Skeletal muscle satellite cell (primary cell): Measurements from ENCODE around the gene SMYD3.

ENCODE experiments used
- H3K27me3 ChIP-seq: 2 replicates; pipeline ENCODE4 v1.7.0; 2013; ENCODE audit warnings: low read length; ENCODE audit not compliant: control insufficient read depth, insufficient read depth
- H3K36me3 ChIP-seq: 2 replicates; pipeline ENCODE4 v1.7.0; 2013; ENCODE audit warnings: mild to moderate bottlenecking, control low read depth, low read length; ENCODE audit not compliant: insufficient read depth
- H3K4me1 ChIP-seq: 2 replicates; pipeline ENCODE4 v1.7.0; 2013; ENCODE audit warnings: low read length; ENCODE audit not compliant: control insufficient read depth, insufficient read depth
- H3K4me2 ChIP-seq: 2 replicates; pipeline ENCODE4 v1.7.0; 2013; ENCODE audit warnings: mild to moderate bottlenecking, low read length
- H3K4me3 ChIP-seq: 2 replicates; pipeline ENCODE4 v1.7.0; 2013; ENCODE audit warnings: low read length
- H3K9ac ChIP-seq: 2 replicates; pipeline ENCODE4 v1.7.0; 2013; ENCODE audit warnings: mild to moderate bottlenecking, low read depth, low read length, moderate library complexity
- H3K9me3 ChIP-seq: replicated peaks from 2 replicates; pipeline ENCODE4 v1.7.0; 2013; ENCODE audit warnings: mild to moderate bottlenecking, control low read depth, low read length

Gene SMYD3

DNA sequence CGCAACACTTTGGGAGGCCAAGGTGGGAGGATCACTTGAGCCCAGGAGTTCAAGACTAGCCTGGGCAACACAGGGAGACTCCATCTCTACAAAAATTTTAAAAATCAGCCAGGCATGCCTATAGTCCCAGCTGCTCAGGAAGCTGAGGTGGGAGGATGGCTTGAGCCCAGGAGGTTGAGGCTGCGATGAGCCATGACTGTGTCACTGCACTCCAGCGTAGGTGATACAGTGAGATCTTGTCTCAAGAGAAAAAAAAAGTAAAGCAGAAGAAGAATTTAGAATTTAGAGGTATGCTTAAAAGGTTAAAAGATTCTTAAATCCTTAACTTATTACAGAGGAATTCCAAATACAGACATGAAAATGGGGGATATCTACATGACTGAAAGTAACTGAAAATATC is 79.5 kb downstream of the SMYD3 start:
- H3K4me1 ChIP-seq: peaks cover 18% of the 10 kb centered on the region
- peak overlapping the region; percentile 56 for H3K9ac ChIP-seq
- no peak overlapping the region for H3K4me3 ChIP-seq
- H3K9me3 ChIP-seq: no peaks in the 10 kb centered on the region
- H3K27me3 ChIP-seq: no peaks in the 10 kb centered on the region
- no peaks in the 10 kb centered on the region for H3K36me3 ChIP-seq
- no peak overlapping the region for H3K4me2 ChIP-seq

DNA sequence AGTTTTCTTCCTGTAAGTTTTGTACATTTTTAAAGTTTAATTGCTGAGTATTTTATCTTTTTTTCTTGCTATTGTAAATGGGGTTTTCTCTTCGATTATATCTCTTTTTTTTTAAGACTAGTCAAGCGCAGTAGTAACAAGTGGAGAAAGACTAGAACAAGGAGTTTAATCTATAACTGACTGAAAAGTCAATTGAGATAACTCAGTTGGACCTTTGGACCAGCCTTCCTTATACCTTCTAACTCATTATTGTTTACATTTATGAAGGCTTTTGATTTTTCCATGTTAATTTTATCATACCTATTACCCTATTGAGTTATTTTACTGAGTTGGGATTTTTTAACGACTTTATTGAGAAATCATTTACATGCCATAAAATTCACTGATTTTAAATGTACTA is 81.2 kb downstream of the SMYD3 start:
- H3K4me3 ChIP-seq: no peak overlapping the region
- H3K4me1 ChIP-seq: peaks cover 18% of the 10 kb centered on the region
- no peak overlapping the region for H3K4me2 ChIP-seq
- H3K9ac ChIP-seq: no peak overlapping the region
- no peaks in the 10 kb centered on the region for H3K36me3 ChIP-seq
- no peaks in the 10 kb centered on the region for H3K9me3 ChIP-seq
- no peaks in the 10 kb centered on the region for H3K27me3 ChIP-seq

DNA sequence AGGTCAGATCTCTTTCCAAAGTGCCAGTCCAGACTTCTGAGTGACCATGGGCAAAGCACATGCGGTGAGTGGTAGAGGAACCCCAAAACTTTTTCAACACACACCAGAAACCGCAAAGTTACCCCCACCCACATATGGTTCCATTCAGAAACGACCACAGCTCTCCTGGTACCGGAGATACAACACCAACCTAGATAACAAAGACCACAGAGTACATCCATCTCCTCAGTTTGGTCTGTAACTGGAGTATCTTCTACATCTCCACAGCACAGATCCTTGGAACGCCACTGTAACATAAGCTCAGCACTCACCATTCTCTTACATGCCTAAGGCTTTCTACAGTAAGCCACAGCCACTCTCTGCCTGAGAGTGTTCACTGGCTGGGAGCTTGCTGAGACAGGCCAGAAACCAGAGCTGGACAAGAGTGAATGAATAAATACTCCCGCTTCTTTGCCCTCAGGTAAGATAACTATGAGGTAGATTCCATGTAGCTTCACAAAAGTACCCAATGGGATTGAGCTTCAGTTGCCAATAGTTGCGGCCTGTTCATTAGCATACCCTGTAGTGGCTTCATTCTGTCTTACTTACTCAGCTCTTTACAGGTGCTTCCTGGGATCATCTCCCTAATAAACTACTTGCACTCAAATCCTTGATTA is 81.8 kb downstream of the SMYD3 start:
- H3K36me3 ChIP-seq: no peaks in the 10 kb centered on the region
- peaks cover 18% of the 10 kb centered on the region for H3K4me1 ChIP-seq
- no peak overlapping the region for H3K4me3 ChIP-seq
- H3K4me2 ChIP-seq: no peak overlapping the region
- H3K27me3 ChIP-seq: no peaks in the 10 kb centered on the region
- H3K9me3 ChIP-seq: no peaks in the 10 kb centered on the region
- H3K9ac ChIP-seq: no peak overlapping the region

DNA sequence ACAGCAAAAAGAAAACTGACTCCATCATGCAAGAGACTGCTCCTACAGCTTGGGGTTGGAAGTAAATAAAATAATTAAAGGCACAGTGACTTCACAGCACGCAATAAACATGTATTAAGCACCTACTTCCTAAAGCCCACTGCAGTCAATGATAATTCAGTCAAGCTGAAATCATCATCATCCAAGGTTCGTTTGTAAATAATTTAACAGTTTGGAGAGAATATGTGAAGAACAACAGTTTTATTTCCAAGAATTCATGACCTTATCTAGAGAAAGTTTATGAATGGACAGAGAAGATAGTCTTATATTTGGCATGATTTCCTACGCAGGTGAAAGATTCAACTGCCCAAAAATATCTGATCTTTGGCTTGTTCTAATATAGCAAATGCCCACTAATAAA is 86.8 kb downstream of the SMYD3 start:
- no peaks in the 10 kb centered on the region for H3K4me1 ChIP-seq
- H3K27me3 ChIP-seq: no peaks in the 10 kb centered on the region
- H3K9ac ChIP-seq: no peak overlapping the region

DNA sequence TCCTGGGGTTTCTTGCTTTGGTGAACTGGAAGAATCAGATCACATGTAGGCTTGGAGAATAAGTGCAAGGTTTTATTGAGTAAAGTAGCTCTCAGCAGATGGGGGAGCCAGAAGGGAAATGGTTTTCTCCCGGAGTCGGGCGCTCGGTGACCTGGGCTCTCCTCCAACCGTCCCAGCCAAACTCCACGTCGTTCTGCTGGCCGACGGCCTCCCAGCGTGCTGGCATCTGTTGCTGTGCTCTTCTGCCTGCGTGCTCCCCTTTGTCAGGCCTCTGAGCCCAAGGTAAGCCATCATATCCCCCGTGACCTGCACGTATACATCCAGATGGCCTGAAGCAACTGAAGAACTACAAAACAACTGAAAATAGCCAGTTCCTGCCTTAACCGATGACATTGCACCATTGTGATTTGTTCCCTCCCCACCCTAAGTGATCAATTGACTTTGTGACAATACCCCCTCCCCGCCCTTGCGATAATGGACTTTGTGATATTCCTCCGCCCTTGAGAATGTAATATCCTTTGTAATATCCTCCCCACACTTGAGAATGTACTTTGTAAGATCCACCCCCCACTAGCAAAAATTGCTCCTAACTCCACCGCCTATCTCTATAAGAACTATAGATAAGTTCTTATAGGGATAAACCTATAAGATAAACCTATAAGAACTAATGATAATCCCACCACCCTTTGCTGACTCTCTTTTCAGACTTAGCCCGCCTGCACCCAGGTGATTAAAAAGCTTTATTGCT is 88.3 kb downstream of the SMYD3 start:
- Histone ChIP-seq H3K9ac (no peak overlapping the region), H3K27me3 (no peaks in the 10 kb centered on the region), H3K9me3 (peaks cover 3% of the 10 kb centered on the region), H3K4me3 (no peak overlapping the region), H3K4me2 (no peak overlapping the region), H3K4me1 (no peaks in the 10 kb centered on the region), H3K36me3 (no peaks in the 10 kb centered on the region)

More for the DNA sequence above, 86.8 kb downstream of the SMYD3 start:
- H3K9me3 ChIP-seq: peaks cover 3% of the 10 kb centered on the region
- no peaks in the 10 kb centered on the region for H3K36me3 ChIP-seq
- no peak overlapping the region for H3K4me3 ChIP-seq
- H3K4me2 ChIP-seq: no peak overlapping the region

DNA sequence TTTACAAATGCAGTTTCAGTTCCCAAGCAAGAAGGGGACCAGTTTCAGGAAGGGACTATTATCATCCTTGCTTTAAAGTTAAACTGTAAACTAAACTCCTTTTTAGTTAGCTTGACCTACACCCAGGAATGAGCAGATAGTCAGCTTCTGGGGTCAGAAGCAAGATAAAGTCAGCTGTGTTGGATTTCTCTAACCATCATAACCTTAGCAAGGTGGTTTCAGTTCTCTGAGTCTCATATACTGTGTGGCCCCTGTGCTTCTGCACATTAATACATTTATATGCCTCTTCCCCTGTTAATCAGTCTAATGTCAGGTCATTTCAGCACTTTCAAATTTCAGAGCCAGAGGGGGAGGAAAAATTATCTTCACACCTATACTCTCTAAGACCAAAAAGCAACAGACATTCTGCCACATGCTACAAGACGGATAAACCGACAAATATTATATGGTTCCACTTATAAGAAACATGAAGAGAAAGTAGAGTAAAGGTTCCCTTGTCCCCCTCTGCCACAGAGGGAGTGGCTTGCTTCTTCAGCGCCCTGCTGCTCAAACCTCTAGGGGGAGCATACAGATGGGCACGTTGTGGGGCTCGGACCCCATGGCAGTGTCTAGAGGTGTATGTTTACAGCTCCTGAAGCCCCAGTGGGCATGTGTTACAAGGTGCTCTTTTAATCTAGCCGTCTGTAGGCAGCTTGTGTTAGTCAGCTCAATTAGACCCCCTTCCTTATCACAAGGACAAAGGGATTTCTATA is 89.1 kb downstream of the SMYD3 start:
- Histone ChIP-seq H3K36me3 (no peaks in the 10 kb centered on the region), H3K9me3 (peaks cover 3% of the 10 kb centered on the region), H3K9ac (no peak overlapping the region), H3K27me3 (no peaks in the 10 kb centered on the region), H3K4me2 (no peak overlapping the region), H3K4me3 (no peak overlapping the region), H3K4me1 (no peaks in the 10 kb centered on the region)

DNA sequence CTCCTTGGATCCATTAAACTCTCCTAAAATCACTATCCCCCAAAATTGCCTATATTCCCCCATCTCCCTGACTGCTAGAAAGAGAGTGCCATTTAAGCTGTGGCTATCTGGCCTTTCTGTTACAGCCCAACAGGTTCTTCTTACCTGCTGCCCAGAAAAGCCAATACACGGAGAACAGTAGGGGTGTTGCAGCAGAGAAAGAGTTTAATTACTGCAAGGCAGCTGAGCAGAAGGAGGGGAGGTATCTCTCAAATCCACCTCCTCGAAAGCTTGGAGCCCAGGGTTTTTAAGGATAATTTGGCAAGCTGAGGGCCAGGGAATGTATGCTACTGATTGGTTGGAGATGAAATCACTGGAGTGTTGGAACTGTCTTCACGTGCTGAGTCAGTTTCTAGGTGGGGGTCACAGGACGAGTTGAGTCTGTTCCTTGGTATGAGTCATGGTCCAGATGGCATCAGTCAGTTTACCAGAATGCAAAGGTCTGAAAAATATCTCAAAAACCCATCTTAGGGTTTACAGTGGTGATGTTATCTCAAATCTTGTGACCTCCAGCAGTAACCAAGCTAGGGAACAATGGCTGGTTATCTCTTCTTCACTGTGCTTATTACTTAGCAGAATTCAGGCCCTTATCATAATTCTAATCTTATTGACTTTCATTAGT is 89.8 kb downstream of the SMYD3 start:
- no peaks in the 10 kb centered on the region for H3K4me1 ChIP-seq

DNA sequence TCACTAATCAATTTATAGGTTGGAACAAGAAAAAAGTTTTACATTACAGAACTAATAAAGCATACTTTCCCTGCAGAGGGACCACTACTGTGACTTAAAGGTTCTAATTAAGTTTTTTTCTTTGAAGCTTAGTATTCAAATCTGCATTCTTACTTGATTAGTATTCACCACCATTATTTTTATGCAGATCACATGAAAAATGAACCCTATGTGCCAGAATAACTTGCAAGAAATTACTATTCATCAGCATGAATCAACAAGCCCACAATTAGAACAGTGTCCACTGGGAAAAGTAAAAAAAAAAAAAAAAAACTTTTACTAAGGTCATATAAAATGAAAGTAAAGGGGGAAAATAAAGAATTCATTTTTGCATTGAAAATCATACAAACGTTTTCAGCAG is 90.8 kb downstream of the SMYD3 start:
- no peaks in the 10 kb centered on the region for H3K4me1 ChIP-seq
- no peak overlapping the region for H3K4me3 ChIP-seq
- H3K9me3 ChIP-seq: peaks cover 3% of the 10 kb centered on the region
- H3K4me2 ChIP-seq: no peak overlapping the region
- no peaks in the 10 kb centered on the region for H3K27me3 ChIP-seq
- no peak overlapping the region for H3K9ac ChIP-seq
- no peaks in the 10 kb centered on the region for H3K36me3 ChIP-seq

More for the DNA sequence above, 89.8 kb downstream of the SMYD3 start:
- no peak overlapping the region for H3K9ac ChIP-seq
- H3K4me3 ChIP-seq: no peak overlapping the region
- no peaks in the 10 kb centered on the region for H3K27me3 ChIP-seq
- H3K4me2 ChIP-seq: no peak overlapping the region
- no peaks in the 10 kb centered on the region for H3K36me3 ChIP-seq
- H3K9me3 ChIP-seq: peaks cover 3% of the 10 kb centered on the region

DNA sequence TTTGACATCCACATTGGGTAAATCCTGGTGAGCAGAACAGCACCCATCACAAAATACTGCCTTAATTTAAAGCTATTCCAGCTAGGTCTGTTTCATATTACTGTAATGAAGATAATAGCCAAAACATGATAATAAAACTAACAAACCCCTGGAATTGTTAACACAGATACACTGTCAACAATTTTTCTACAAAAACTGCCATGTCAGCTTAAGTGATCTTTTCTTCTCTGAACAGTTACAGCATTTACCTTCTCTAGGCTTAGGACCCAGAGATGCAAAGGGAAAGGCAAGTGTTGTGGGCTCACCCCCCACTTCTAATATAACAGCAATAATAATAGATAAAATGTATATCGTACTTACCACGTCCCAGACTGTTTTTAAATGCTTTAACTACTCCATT is 92.1 kb downstream of the SMYD3 start:
- Histone ChIP-seq H3K36me3 (no peaks in the 10 kb centered on the region), H3K9ac (no peak overlapping the region), H3K4me1 (no peaks in the 10 kb centered on the region), H3K4me2 (no peak overlapping the region), H3K27me3 (no peaks in the 10 kb centered on the region), H3K9me3 (peaks cover 3% of the 10 kb centered on the region), H3K4me3 (no peak overlapping the region)

DNA sequence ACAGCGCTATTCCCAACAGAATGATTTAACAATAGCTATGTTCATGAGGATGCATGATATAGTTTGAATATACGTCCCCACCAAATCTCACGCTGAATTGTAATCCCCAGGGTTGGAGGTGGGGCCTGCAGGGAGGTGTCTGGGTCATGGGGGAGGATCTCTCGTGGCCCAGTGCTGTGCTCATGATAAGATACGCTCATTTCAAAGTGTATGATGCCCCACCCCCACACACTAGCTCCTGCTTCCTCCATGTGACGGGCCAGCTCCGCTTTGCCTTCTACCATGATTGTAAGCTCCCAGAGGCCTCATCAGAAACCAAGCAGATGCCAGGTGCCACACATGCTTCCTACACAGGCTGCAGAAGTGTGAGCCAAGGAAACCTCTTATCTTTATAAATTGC is 93.6 kb downstream of the SMYD3 start:
- H3K4me1 ChIP-seq: no peaks in the 10 kb centered on the region
- no peaks in the 10 kb centered on the region for H3K9me3 ChIP-seq
- H3K9ac ChIP-seq: no peak overlapping the region
- no peaks in the 10 kb centered on the region for H3K27me3 ChIP-seq
- H3K4me2 ChIP-seq: no peak overlapping the region
- H3K4me3 ChIP-seq: no peak overlapping the region
- H3K36me3 ChIP-seq: no peaks in the 10 kb centered on the region

DNA sequence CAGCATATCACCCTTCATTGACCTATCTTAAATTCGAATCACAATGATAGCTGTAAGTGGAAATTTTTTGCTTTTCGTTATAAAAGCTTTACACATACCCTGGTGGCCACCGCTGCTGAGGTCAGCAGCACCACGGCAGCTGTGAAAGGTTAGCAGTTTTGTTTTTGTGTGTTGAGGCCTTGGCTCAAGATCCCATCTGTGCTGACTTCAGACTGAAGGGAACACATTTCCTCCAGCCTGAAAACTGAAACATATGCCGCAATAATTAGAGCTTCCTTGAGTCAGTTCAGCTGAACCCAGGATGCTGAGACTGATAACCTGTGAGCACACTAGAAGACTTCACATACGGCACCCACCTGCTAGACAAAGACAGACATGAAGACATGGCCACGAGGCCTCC is 103.0 kb downstream of the SMYD3 start:
- Histone ChIP-seq H3K4me1 (peaks cover 11% of the 10 kb centered on the region), H3K27me3 (no peaks in the 10 kb centered on the region), H3K9ac (no peak overlapping the region), H3K36me3 (no peaks in the 10 kb centered on the region), H3K9me3 (no peaks in the 10 kb centered on the region), H3K4me2 (no peak overlapping the region), H3K4me3 (no peak overlapping the region)
